HG02623 (cell line): ENCODE measurements around the gene SLC13A2.

Source experiments
- ATAC-seq: cut with Tn5 transposase; IDR thresholded peaks from one replicate; pipeline ENCODE4 v1.9.1; 2021; ENCODE audit warnings: moderate library complexity; ENCODE audit not compliant: unreplicated experiment

The SLC13A2 gene

GRCh38 chr17:28533091-28533807 lies 59.8 kb downstream of the SLC13A2 start:
- ATAC-seq, result no peak

- no peak for ATAC-seq
These were observed 61.4 kb downstream of the SLC13A2 start for GRCh38 chr17:28534740-28535375.

GRCh38 chr17:28536532-28537218 lies 63.2 kb downstream of the SLC13A2 start:
- ATAC-seq, result no peak

- ATAC-seq, result no peak
These were observed 63.8 kb downstream of the SLC13A2 start for GRCh38 chr17:28537219-28537610.

- no peak for ATAC-seq
These were observed 65.0 kb downstream of the SLC13A2 start for GRCh38 chr17:28538296-28538895.

GRCh38 chr17:28540231-28540630 lies 66.8 kb downstream of the SLC13A2 start:
- no peak for ATAC-seq

GRCh38 chr17:28541439-28541838 lies 68.0 kb downstream of the SLC13A2 start:
- no peak for ATAC-seq

GRCh38 chr17:28544402-28545140 lies 71.1 kb downstream of the SLC13A2 start:
- no peak for ATAC-seq

GRCh38 chr17:28545141-28545503 lies 71.7 kb downstream of the SLC13A2 start:
- no peak for ATAC-seq

GRCh38 chr17:28545787-28546415 lies 72.5 kb downstream of the SLC13A2 start:
- no peak for ATAC-seq

GRCh38 chr17:28547096-28547622 lies 73.7 kb downstream of the SLC13A2 start:
- no peak for ATAC-seq
